Measurements from ENCODE around the gene CNFN. TPM values are rescaled to one million over a fixed set of nuclear protein-coding genes. Genes with fewer than 3 reads are reported as not detected.

CNFN gene
- total and polyA plus RNA-seq, 8 donors, result 2.0 to 395 (median 5.1) TPM; not detected in 4

DNA sequence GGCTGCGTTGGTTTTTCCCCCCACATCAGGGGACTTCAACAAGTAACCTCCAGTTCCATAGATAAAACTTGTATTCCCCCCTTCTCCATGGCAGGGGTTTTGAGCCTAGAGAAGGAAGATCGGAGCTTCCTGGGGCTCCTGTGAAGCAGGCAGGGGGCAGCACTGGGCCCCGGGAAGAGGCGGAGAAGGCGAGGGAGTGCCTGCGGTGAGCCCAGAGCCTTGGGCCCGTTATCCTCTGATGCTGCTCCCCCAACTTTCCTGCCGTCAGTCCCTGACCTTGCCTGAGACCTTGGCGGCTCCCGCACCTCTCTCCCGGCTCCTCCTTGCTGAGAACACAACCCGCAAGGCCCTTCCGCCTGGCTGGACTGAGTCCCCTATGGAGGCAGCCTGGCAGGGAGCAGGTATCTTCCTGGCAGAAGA lies 34.6 kb upstream of the CNFN start:
- Histone ChIP-seq H3K27me3 (peaks cover 0 to 20% (median 0%) of the 10 kb centered on the region in 3 donors), H3K4me3 (no peak overlapping the region), H3K36me3 (peaks cover 0 to 27% (median 12%) of the 10 kb centered on the region in 4 donors), H3K4me1 (peaks cover 13 to 53% (median 30%) of the 10 kb centered on the region in 4 donors), H3K27ac (no peak overlapping the region), H3K9me3 (no peaks in the 10 kb centered on the region)
- DNase-seq, result peak in 1 of 2 donors; percentile 41
- WGBS, 5 donors, result 56 to 74% (median 66%) methylated on average over 13 of the region's 13 CpGs
- TF ChIP-seq EP300 (IDR thresholded peaks at IDR 0.05) (no peak), POLR2A (IDR thresholded peaks at IDR 0.05) (no peak), POLR2AphosphoS5 (IDR thresholded peaks at IDR 0.05) (no peak)
- TF ChIP-seq, protein P1, sequence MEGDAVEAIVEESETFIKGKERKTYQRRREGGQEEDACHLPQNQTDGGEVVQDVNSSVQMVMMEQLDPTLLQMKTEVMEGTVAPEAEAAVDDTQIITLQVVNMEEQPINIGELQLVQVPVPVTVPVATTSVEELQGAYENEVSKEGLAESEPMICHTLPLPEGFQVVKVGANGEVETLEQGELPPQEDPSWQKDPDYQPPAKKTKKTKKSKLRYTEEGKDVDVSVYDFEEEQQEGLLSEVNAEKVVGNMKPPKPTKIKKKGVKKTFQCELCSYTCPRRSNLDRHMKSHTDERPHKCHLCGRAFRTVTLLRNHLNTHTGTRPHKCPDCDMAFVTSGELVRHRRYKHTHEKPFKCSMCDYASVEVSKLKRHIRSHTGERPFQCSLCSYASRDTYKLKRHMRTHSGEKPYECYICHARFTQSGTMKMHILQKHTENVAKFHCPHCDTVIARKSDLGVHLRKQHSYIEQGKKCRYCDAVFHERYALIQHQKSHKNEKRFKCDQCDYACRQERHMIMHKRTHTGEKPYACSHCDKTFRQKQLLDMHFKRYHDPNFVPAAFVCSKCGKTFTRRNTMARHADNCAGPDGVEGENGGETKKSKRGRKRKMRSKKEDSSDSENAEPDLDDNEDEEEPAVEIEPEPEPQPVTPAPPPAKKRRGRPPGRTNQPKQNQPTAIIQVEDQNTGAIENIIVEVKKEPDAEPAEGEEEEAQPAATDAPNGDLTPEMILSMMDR (IDR thresholded peaks at IDR 0.05), result no peak
- intact Hi-C loops (cut with DNase I; ENCODE audit: low total_unique reads), result no loop called here

DNA sequence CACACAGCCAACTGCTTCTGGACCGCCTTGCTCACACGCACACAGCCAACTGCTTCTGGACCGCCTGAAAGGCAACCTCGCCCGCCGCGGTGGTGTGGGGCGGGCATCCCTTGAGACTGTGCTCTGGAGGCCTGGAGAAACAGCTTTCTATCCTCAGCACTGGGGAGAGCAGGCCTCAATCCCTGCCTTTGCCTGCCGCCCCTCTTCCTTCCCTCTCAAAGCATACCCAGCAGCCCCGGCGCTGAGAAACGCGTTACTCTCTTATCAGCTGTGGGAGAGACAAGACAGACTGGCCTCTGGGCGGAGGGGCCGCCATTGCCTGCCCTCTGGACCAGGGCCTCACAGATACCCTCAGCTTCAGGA lies 34.2 kb upstream of the CNFN start:
- no peak for DNase-seq

DNA sequence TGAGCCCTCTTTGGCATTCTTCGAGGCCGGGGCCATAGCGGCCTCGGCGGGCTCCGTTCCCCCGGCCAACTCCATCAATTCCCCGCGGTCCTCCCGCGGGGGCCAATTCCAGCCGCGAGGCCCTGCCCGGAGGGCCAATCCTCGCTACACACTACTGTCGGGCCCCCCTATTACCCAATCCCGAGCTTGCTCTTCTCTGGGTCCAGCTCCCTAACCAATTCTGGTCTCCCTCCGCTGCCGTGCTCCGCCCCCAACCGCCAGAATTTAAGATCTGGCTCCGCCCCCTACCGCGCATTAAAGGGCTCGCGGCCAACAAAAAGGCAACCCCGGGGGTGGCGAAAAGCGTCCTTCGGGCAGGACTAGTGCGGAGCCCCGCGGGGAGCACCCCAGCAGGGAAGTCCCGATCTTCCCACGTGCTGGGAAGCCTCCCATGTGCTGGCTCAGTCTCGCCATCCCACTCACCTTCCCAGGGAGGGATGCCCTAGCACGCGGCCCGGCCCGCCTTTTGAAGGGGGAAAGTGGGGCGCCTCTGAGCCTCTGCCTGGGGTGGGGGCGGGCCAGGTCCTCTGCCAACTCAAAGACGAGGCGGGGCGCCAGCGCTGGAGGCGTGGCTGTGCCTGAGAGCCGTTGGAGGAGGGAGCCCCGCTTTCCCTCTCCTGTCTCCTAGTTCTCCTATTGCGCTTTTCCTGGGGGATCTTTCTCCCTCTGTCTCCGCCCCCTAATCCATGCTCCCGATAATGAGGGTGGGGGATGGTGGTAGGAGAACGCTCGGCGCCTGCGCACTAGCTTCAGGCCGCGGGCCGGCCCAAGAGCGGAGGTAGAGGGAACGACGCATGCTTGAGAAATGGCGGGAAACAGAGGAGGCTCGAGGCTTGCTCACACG lies 33.6 kb upstream of the CNFN start:
- TF ChIP-seq EP300 (IDR thresholded peaks at IDR 0.05), result no peak
- peak in 2 of 3 donors; percentile 45 to 54 for TF ChIP-seq POLR2AphosphoS5 (IDR thresholded peaks at IDR 0.05)
- no peak for TF ChIP-seq POLR2A (IDR thresholded peaks at IDR 0.05)
- TF ChIP-seq, protein P1 (IDR thresholded peaks at IDR 0.05), result peak in 1 of 7 experiments; percentile 14
- WGBS, 5 donors, result 1 to 4% (median 3%) methylated on average over 40 to 65 of the region's 65 CpGs
- no peaks in the 10 kb centered on the region for H3K9me3 ChIP-seq
- peak; percentile 87 to 97 for DNase-seq
- peak overlapping the region; percentile 62 to 81 (median 77) for H3K27ac ChIP-seq
- H3K4me1 ChIP-seq, result peaks cover 13 to 59% (median 33%) of the 10 kb centered on the region in 4 donors
- peaks cover 0 to 24% (median 0%) of the 10 kb centered on the region in 3 donors for H3K27me3 ChIP-seq
- peaks cover 0 to 18% (median 10%) of the 10 kb centered on the region in 4 donors for H3K36me3 ChIP-seq
- peak overlapping the region; percentile 61 to 81 (median 64) for H3K4me3 ChIP-seq
- intact Hi-C loops (cut with DNase I; ENCODE audit: low total_unique reads), result no loop called here

More for the DNA sequence above, 34.2 kb upstream of the CNFN start:
- Histone ChIP-seq H3K9me3 (no peaks in the 10 kb centered on the region), H3K4me1 (peaks cover 13 to 56% (median 32%) of the 10 kb centered on the region in 4 donors), H3K4me3 (peak overlapping the region; percentile 61 to 81 (median 64)), H3K27ac (peak overlapping the region in 3 of 5 donors; percentile 77 to 81 (median 80)), H3K27me3 (peaks cover 0 to 22% (median 0%) of the 10 kb centered on the region in 3 donors), H3K36me3 (peaks cover 0 to 24% (median 12%) of the 10 kb centered on the region in 4 donors)
- WGBS, 5 donors, result 54 to 90% (median 55%) methylated on average over 2 to 15 of the region's 15 CpGs
- intact Hi-C loops (cut with DNase I; ENCODE audit: low total_unique reads), result no loop called here
- TF ChIP-seq, protein P1 (IDR thresholded peaks at IDR 0.05), result no peak
- TF ChIP-seq POLR2A (IDR thresholded peaks at IDR 0.05), result no peak

DNA sequence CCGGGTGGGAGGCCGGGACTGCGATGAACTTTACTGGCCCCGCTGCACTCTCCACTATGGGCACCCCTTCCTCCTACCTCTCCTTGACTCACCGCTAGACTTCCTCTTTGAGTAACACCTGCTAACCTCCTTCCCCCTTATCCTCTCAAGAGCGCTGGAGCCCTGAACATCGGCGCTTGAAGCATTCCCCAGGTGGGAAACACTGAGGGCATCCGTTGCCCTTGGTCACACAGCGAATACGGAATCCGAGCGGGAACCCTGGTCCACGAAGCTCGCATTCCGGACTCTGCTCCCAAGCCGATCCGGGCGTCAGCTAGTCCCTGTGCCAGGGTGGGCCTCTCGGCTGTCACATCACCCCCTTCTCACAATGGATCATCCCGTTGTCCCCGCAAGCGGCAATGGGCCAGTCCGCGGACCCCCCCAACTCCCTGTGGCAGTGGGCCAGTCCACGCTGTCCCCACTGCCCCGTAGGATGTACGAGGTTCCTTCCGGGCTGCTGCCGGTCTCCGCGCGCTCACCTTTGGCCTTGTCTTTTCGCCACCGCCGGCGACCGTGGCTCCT lies 32.9 kb upstream of the CNFN start:
- H3K36me3 ChIP-seq, result peaks cover 0 to 11% (median 4%) of the 10 kb centered on the region in 4 donors
- WGBS, 5 donors, result 1 to 8% (median 6%) methylated on average over 31 to 38 of the region's 38 CpGs
- intact Hi-C loops (cut with DNase I; ENCODE audit: low total_unique reads), result no loop called here
- H3K4me3 ChIP-seq, result peak overlapping the region; percentile 61 to 81 (median 64)
- peaks cover 13 to 59% (median 33%) of the 10 kb centered on the region in 4 donors for H3K4me1 ChIP-seq
- DNase-seq, result peak in 1 of 2 donors; percentile 82
- peak overlapping the region; percentile 62 to 81 (median 77) for H3K27ac ChIP-seq
- H3K9me3 ChIP-seq, result no peaks in the 10 kb centered on the region
- H3K27me3 ChIP-seq, result peaks cover 0 to 24% (median 0%) of the 10 kb centered on the region in 3 donors
- TF ChIP-seq EP300 (IDR thresholded peaks at IDR 0.05) (no peak), POLR2A (IDR thresholded peaks at IDR 0.05) (no peak), POLR2AphosphoS5 (IDR thresholded peaks at IDR 0.05) (no peak)
- TF ChIP-seq, protein P1 (IDR thresholded peaks at IDR 0.05), result no peak

All from stomach (tissue), 9 donors.